Cardiac fibroblast (primary cell): Measurements from ENCODE around the gene SMOC1.

Experiments
- DNase-seq, 2 donors: peaks; one replicate each; pipeline versions ENCODE4 v3.0.0 to v3.0.0-alpha.2; 2010; ENCODE audit warnings: low read depth in 2 of 2
- H3K4me3 ChIP-seq, 2 donors: replicated peaks in 1 of 2; 1 replicate in 1 of 2; 2 replicates in 1 of 2; pipeline ENCODE4 v1.5.1; 2011; ENCODE audit warnings: low read depth in 2 of 2, low read length in 2 of 2, mild to moderate bottlenecking in 2 of 2, moderate library complexity in 1 of 2
- TF ChIP-seq, protein P1 (sequence below): IDR thresholded peaks from one replicate; pipeline ENCODE4 v1.5.1; 2011; ENCODE audit warnings: low read depth, mild to moderate bottlenecking, low read length, inconsistent platforms

SMOC1 gene, protein sequence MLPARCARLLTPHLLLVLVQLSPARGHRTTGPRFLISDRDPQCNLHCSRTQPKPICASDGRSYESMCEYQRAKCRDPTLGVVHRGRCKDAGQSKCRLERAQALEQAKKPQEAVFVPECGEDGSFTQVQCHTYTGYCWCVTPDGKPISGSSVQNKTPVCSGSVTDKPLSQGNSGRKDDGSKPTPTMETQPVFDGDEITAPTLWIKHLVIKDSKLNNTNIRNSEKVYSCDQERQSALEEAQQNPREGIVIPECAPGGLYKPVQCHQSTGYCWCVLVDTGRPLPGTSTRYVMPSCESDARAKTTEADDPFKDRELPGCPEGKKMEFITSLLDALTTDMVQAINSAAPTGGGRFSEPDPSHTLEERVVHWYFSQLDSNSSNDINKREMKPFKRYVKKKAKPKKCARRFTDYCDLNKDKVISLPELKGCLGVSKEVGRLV

DNA sequence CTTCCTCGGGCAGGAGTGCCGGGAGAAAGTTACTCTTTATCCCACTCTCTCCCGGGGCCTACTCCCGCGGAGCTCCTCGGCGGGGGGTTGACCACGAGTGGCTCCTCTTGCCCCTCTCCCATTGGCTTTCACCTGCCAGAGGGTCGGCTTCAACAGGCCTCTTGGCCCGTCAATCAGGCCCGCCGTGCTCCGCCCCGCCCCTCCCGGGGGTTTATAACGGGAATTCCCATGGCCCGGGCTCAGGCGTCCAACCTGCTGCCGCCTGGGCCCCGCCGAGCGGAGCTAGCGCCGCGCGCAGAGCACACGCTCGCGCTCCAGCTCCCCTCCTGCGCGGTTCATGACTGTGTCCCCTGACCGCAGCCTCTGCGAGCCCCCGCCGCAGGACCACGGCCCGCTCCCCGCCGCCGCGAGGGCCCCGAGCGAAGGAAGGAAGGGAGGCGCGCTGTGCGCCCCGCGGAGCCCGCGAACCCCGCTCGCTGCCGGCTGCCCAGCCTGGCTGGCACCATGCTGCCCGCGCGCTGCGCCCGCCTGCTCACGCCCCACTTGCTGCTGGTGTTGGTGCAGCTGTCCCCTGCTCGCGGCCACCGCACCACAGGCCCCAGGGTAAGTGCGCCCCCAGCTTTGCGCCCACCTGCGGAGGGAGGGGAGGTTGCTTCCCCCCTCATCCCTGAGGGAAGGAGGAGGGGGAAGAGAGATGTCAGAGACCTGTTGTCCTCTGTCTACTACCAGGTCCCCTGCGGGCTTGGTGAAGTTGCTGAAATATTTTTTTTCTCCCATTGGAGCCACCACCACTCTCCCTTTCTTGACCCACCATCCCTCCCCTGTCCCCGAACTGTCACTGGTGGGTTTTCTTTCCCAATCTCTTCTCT lies at the start of gene SMOC1:
Gene SMOC1, plus strand, starts transcription at position 242 of the 869 bp plus-strand sequence. Its CDS starts 263 bp downstream, at position 505.
- peak; percentile 11 to 16 for DNase-seq
- peak within 1 kb of the TSS in 1 of 2 donors; percentile 22 for H3K4me3 ChIP-seq
- TF ChIP-seq, protein P1, sequence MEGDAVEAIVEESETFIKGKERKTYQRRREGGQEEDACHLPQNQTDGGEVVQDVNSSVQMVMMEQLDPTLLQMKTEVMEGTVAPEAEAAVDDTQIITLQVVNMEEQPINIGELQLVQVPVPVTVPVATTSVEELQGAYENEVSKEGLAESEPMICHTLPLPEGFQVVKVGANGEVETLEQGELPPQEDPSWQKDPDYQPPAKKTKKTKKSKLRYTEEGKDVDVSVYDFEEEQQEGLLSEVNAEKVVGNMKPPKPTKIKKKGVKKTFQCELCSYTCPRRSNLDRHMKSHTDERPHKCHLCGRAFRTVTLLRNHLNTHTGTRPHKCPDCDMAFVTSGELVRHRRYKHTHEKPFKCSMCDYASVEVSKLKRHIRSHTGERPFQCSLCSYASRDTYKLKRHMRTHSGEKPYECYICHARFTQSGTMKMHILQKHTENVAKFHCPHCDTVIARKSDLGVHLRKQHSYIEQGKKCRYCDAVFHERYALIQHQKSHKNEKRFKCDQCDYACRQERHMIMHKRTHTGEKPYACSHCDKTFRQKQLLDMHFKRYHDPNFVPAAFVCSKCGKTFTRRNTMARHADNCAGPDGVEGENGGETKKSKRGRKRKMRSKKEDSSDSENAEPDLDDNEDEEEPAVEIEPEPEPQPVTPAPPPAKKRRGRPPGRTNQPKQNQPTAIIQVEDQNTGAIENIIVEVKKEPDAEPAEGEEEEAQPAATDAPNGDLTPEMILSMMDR: no peak

DNA sequence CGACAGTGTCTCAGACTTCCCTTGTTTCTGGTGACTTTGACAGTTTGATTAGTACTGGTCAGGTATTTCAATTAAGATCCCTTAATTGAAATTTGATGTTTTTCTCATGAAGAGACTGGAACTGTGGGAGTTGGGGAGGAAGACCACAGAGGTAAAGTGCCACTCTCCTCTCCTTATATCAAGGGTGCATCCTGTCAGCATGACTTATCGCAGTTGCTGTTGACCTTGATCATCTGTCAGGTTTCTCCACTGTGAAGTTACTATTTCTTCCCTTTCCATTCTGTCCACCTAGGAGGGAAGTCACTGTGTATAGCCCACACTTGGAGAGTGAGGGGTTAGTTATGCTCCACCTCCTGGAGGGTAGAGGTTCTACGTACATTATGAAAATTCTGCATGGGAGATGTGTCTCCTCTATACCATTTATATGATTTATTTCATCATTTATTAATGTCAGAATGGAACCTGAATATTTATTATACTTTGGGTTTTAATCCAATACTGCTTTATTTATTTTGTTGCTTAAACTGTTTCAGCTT lies 40.3 kb upstream of the SMOC1 start:
- no peak for DNase-seq
- H3K4me3 ChIP-seq: no peak overlapping the region
- TF ChIP-seq, protein P1: no peak

DNA sequence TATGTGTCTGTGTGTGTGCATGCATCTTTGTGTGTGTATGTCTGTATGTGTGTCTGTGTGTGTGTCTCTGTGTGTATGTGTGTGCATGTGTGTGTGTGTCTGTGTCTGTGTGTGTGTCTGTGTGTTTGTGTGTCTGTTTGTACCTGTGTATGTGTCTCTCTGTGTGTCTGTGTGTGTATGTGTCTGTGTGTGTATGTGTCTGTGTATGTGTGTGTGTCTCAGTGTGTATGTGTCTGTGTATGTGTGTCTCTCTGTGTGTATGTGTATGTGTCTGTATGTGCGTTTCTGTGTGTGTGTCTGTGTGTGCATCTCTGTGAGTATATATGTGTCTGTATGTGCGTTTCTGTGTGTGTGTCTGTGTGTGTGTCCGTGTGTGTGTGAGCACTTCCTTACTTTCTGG lies 39.6 kb upstream of the SMOC1 start:
- no peak overlapping the region for H3K4me3 ChIP-seq
- TF ChIP-seq, protein P1: no peak
- DNase-seq: no peak

DNA sequence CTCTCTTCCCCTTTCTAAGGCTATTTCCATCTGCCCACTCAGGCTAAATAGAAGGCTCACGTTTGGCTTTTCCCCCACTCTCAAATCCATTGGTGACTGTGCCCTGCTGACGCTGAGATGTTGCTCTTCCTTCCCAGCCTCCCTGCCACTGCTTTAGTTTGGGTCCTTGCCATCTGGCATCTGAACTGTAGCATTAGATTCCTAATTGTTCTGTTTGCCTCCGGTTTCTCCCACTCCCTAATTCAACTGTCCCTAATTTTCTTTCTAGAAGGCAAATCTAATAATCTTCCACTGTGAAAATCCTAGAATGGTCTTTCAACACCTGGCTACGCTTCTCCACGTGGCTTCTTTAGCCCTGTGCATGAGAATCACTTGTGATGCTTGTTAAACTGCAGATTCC lies 37.6 kb upstream of the SMOC1 start:
- no peak overlapping the region for H3K4me3 ChIP-seq
- no peak for DNase-seq
- TF ChIP-seq, protein P1: no peak

DNA sequence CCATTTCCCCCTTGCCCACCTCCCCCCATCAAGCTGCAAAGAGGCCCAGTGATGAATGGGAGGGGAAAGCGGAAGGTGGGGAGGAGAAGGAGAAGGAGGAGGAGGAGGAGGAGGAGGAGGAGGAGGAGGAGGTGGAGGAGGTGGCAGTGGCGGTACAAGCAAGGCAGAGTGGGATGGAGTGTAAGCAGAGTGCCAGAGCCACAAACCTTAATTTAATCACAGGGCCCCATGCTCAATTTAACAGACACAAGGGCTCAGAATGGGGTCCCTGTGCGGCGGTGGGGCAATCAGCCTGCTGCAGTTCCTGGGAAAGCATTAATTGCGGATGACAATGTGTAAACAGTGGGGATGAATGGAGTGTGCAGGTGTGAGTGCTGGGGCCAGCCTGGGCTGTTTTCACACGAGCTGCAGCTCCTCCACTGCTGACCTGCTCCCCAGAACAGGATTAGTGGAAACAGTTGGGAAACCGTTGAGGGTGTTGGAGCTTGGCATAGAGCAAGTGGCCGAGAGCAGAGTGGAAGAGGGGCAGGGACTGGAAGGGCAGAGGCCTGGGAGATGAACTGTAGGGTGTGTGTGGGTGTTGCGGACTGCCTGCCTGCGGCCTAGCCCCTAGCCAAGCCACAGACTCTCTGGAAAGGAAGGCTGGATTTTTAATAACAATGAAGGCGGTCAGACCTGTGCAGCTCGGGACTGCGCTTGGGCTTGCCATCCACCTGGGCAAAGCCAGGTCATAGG lies 36.4 kb upstream of the SMOC1 start:
- TF ChIP-seq, protein P1: no peak
- H3K4me3 ChIP-seq: no peak overlapping the region
- no peak for DNase-seq

DNA sequence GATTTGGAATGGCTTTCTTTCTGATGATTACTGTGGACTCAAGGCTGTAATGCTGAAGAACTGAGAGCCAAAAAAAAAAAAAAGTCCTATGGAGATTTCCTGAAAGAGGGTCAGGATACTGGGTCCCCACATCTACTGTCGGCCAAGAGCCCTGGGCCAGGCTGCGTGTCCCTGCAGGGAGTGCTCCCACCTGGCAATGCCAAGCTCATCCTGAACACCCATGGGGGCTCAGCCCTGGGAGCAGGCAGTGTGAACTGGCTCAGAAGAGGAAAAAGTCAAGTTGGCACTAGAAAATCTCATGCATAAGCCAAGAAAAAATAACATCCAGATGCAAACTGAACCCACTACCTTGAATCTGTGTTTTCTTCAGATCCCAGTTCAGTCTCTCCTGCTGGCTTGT lies 35.0 kb upstream of the SMOC1 start:
- H3K4me3 ChIP-seq: no peak overlapping the region
- no peak for DNase-seq
- TF ChIP-seq, protein P1: no peak
